Natural killer cell (primary cell): ENCODE results near the gene PCCA. TPM values are rescaled to one million over a fixed set of nuclear protein-coding genes. Genes with fewer than 3 reads are reported as not detected.
"Not testable (repeated sequence)": the region's sequence is repeated elsewhere in the genome, so short reads cannot be mapped to it uniquely, and the experiment has no call there.

ENCODE experiments used
- ATAC-seq, 3 donors: fragments of 150-1000 bp in 2 of 3; fragments of 200-7000 bp in 1 of 3; cut with Tn5 transposase; 1 replicate in 1 of 3; 2 replicates in 2 of 3; pipeline ENCODE4 v1.10.0; 2021; ENCODE audit warnings: mild to moderate bottlenecking in 2 of 3, moderate library complexity in 2 of 3
- DNase-seq, 2 donors: peaks; one replicate each; pipeline versions ENCODE4 v3.0.0 to v3.0.0-alpha.2; 2013 to 2021; ENCODE audit warnings: mixed read lengths in 1 of 2
- H3K27ac ChIP-seq: one replicate; pipeline ENCODE4 v1.5.1; 2013; ENCODE audit warnings: mild to moderate bottlenecking, low read length
- H3K27me3 ChIP-seq: one replicate; pipeline ENCODE4 v1.6.1; 2013; ENCODE audit warnings: low read length; ENCODE audit not compliant: control insufficient read depth, insufficient read depth
- H3K36me3 ChIP-seq: one replicate; pipeline ENCODE4 v1.6.1; 2013; ENCODE audit warnings: low read length; ENCODE audit not compliant: control insufficient read depth, insufficient read depth
- H3K4me1 ChIP-seq: one replicate; pipeline ENCODE4 v1.6.1; 2013; ENCODE audit warnings: low read length; ENCODE audit not compliant: control insufficient read depth, insufficient read depth
- H3K4me3 ChIP-seq: one replicate; pipeline ENCODE4 v1.5.1; 2013; ENCODE audit warnings: low read length
- H3K9me3 ChIP-seq: one replicate; pipeline ENCODE4 v1.6.1; 2013; ENCODE audit warnings: low read length; ENCODE audit not compliant: control insufficient read depth, insufficient read depth
- H3K27ac Mint-ChIP-seq, 2 donors: one replicate each; pipeline ENCODE4 v1.8.0; 2022; ENCODE audit warnings: mild to moderate bottlenecking in 2 of 2, mixed read lengths in 2 of 2, moderate library complexity in 1 of 2
- H3K27me3 Mint-ChIP-seq, 2 donors: one replicate each; pipeline ENCODE4 v1.8.0; 2022; ENCODE audit warnings: low read depth in 2 of 2, mixed read lengths in 2 of 2
- H3K36me3 Mint-ChIP-seq: one replicate; pipeline ENCODE4 v1.8.0; 2022; ENCODE audit warnings: mixed read lengths
- H3K4me1 Mint-ChIP-seq, 2 donors: one replicate each; pipeline ENCODE4 v1.8.0; 2022; ENCODE audit warnings: mixed read lengths in 2 of 2
- H3K4me3 Mint-ChIP-seq: one replicate; pipeline ENCODE4 v1.8.0; 2022; ENCODE audit warnings: mild to moderate bottlenecking, moderate library complexity, mixed read lengths
- H3K9me3 Mint-ChIP-seq, 2 donors: one replicate each; pipeline ENCODE4 v1.8.0; 2022; ENCODE audit warnings: mixed read lengths in 2 of 2
- CTCF ChIP-seq: fragments of 200-600 bp; IDR thresholded peaks from one replicate; pipeline ENCODE4 v1.8.0; 2022; ENCODE audit warnings: antibody characterized with exemption
- WGBS: methylation state at CpG from one replicate; pipeline ENCODE4 v1.1.7; 2013; ENCODE audit warnings: missing lambda C conversion rate; ENCODE audit not compliant: insufficient coverage; 5-methylcytosine and 5-hydroxymethylcytosine counted together
- intact Hi-C: fragments of 100-400 bp; cut with micrococcal nuclease; formaldehyde crosslinking; loops from one replicate; pipeline ENCODE4 v1.14.2; 2022
- total RNA-seq, 4 donors: library from RNA; stranded (reverse); fragments of 120-200 nt in 1 of 4; gene quantifications; one replicate each; pipeline versions ENCODE4 v1.2.3 to v1.2.4, GENCODE V29; 2013 to 2022

The PCCA gene
- total RNA-seq, 3 donors from 2014 or later (not counting 1 experiment from before 2014, with no cell fraction given) = 25.5 to 28.5 (median 28.2) TPM

GRCh38 chr13:100163375-100163774 lies 74.5 kb downstream of the PCCA start:
- H3K27me3 ChIP-seq = no peaks in the 10 kb centered on the region
- no peak overlapping the region for H3K4me3 ChIP-seq
- Mint-ChIP-seq H3K36me3 (no peaks in the 10 kb centered on the region), H3K4me1 (peaks cover 5 to 12% of the 10 kb centered on the region in 2 donors), H3K9me3 (no peaks in the 10 kb centered on the region), H3K27ac (no peak overlapping the region), H3K27me3 (no peaks in the 10 kb centered on the region), H3K4me3 (no peak overlapping the region)
- H3K27ac ChIP-seq = no peak overlapping the region
- no peak for ATAC-seq
- H3K4me1 ChIP-seq = no peaks in the 10 kb centered on the region
- DNase-seq = no peak
- no peaks in the 10 kb centered on the region for H3K9me3 ChIP-seq
- no peak for TF ChIP-seq CTCF
- no peaks in the 10 kb centered on the region for H3K36me3 ChIP-seq
- WGBS = 100% methylated on average over 1 of the region's 1 CpG
- intact Hi-C loops = no loop called here

GRCh38 chr13:100173203-100173602 lies 84.3 kb downstream of the PCCA start:
- Histone ChIP-seq H3K36me3 (no peaks in the 10 kb centered on the region), H3K27ac (no peak overlapping the region), H3K4me3 (no peak overlapping the region), H3K9me3 (no peaks in the 10 kb centered on the region), H3K27me3 (no peaks in the 10 kb centered on the region), H3K4me1 (no peaks in the 10 kb centered on the region)
- WGBS = 97% methylated on average over 5 of the region's 5 CpGs
- H3K36me3 Mint-ChIP-seq = no peaks in the 10 kb centered on the region
- H3K4me3 Mint-ChIP-seq = no peak overlapping the region
- no peaks in the 10 kb centered on the region for H3K27me3 Mint-ChIP-seq
- no peak overlapping the region for H3K27ac Mint-ChIP-seq
- DNase-seq (no peak), ATAC-seq (no peak)
- no peaks in the 10 kb centered on the region for H3K9me3 Mint-ChIP-seq
- intact Hi-C loops = no loop called here
- TF ChIP-seq CTCF = no peak
- H3K4me1 Mint-ChIP-seq = peaks cover 0 to 5% of the 10 kb centered on the region in 2 donors

- ATAC-seq, H3K27ac Mint-ChIP-seq, H3K9me3 ChIP-seq, H3K4me3 Mint-ChIP-seq, H3K4me3 ChIP-seq, H3K4me1 ChIP-seq, H3K27me3 ChIP-seq, H3K27me3 Mint-ChIP-seq, H3K27ac ChIP-seq, H3K36me3 ChIP-seq, H3K4me1 Mint-ChIP-seq, DNase-seq, H3K9me3 Mint-ChIP-seq, intact Hi-C loops, H3K36me3 Mint-ChIP-seq: not testable (repeated sequence)
- WGBS = 100% methylated on average over 2 of the region's 4 CpGs
These were observed 85.6 kb downstream of the PCCA start for GRCh38 chr13:100174455-100174854.

GRCh38 chr13:100175078-100175802 lies 86.3 kb downstream of the PCCA start:
- no peak overlapping the region for H3K4me3 ChIP-seq
- H3K27ac Mint-ChIP-seq = no peak overlapping the region
- H3K27me3 Mint-ChIP-seq = no peaks in the 10 kb centered on the region
- H3K9me3 Mint-ChIP-seq = no peaks in the 10 kb centered on the region
- H3K9me3 ChIP-seq = no peaks in the 10 kb centered on the region
- H3K4me3 Mint-ChIP-seq = no peak overlapping the region
- intact Hi-C loops = no loop called here
- H3K36me3 ChIP-seq = no peaks in the 10 kb centered on the region
- DNase-seq = no peak
- H3K4me1 ChIP-seq = no peaks in the 10 kb centered on the region
- H3K27me3 ChIP-seq = no peaks in the 10 kb centered on the region
- TF ChIP-seq CTCF = no peak
- 93% methylated on average over 1 of the region's 2 CpGs for WGBS
- no peak for ATAC-seq
- H3K27ac ChIP-seq = no peak overlapping the region
- peaks cover 8% of the 10 kb centered on the region in 2 donors for H3K4me1 Mint-ChIP-seq
- H3K36me3 Mint-ChIP-seq = no peaks in the 10 kb centered on the region
